SK-N-SH treated with all-trans-retinoic acid at 6 μM for 48 hours (cell line): ENCODE measurements around the gene F3.

Experiments
- ATAC-seq: fragments of 200-7000 bp; cut with Tn5 transposase; 3 replicates; pipeline ENCODE4 v1.9.1; 2020; ENCODE audit warnings: mild to moderate bottlenecking, moderate library complexity
- ARNTL ChIP-seq: fragments of 450-650 bp; formaldehyde crosslinking; IDR thresholded peaks from 2 replicates; pipeline ENCODE4 v1.5.0; 2020; ENCODE audit warnings: low read depth, mild to moderate bottlenecking, moderate library complexity, borderline replicate concordance
- BACH2 ChIP-seq: fragments of 250-450 bp; sonication (Bioruptor Pico); IDR thresholded peaks from 2 replicates; pipeline ENCODE4 v1.9.0; 2021; ENCODE audit warnings: mild to moderate bottlenecking, borderline replicate concordance
- CREB5 ChIP-seq: fragments of 250-450 bp; sonication (Bioruptor Pico); IDR thresholded peaks from 2 replicates; pipeline ENCODE4 v1.5.1; 2020; ENCODE audit warnings: low read depth, mild to moderate bottlenecking, moderate library complexity
- CSDC2 ChIP-seq: fragments of 250-450 bp; sonication (Bioruptor Pico); IDR thresholded peaks from 2 replicates; pipeline ENCODE4 v1.5.0; 2020; ENCODE audit warnings: mild to moderate bottlenecking, moderate library complexity
- CSRNP3 ChIP-seq: fragments of 250-450 bp; sonication (Bioruptor Pico); IDR thresholded peaks from 2 replicates; pipeline ENCODE4 v1.5.1; 2021; ENCODE audit warnings: mild to moderate bottlenecking, moderate library complexity
- ESRRG ChIP-seq: fragments of 250-450 bp; sonication (Bioruptor Pico); IDR thresholded peaks from 2 replicates; pipeline ENCODE4 v1.6.1; 2021; ENCODE audit warnings: mild to moderate bottlenecking
- GLIS3 ChIP-seq: fragments of 250-450 bp; sonication (Bioruptor Pico); IDR thresholded peaks from 2 replicates; pipeline ENCODE4 v1.5.0; 2020; ENCODE audit warnings: mild to moderate bottlenecking, moderate library complexity
- OSR1 ChIP-seq: fragments of 250-450 bp; sonication (Bioruptor Pico); IDR thresholded peaks from 2 replicates; pipeline ENCODE4 v1.8.0; 2022; ENCODE audit warnings: moderate library complexity, mild to moderate bottlenecking, inconsistent platforms
- PATZ1 ChIP-seq: fragments of 250-450 bp; sonication (Bioruptor Pico); IDR thresholded peaks from 2 replicates; pipeline ENCODE4 v1.8.0; 2020; ENCODE audit warnings: mild to moderate bottlenecking, moderate library complexity, borderline replicate concordance
- POU6F1 ChIP-seq: fragments of 250-450 bp; sonication (Bioruptor Pico); IDR thresholded peaks from 2 replicates; pipeline ENCODE4 v1.8.0; 2021; ENCODE audit warnings: low read depth, mild to moderate bottlenecking, moderate library complexity, borderline replicate concordance
- PPARA ChIP-seq: fragments of 250-450 bp; sonication (Bioruptor Pico); IDR thresholded peaks from 2 replicates; pipeline ENCODE4 v1.5.0; 2020; ENCODE audit warnings: mild to moderate bottlenecking, borderline replicate concordance
- RARB ChIP-seq: fragments of 250-450 bp; sonication (Bioruptor Pico); IDR thresholded peaks from 2 replicates; pipeline ENCODE4 v1.8.0; 2021; ENCODE audit warnings: mild to moderate bottlenecking, moderate library complexity
- SNAI2 ChIP-seq: fragments of 250-450 bp; sonication (Bioruptor Pico); IDR thresholded peaks from 2 replicates; pipeline ENCODE4 v1.5.0; 2020; ENCODE audit warnings: mild to moderate bottlenecking, moderate library complexity
- TCF4 ChIP-seq: fragments of 250-450 bp; sonication (Bioruptor Pico); IDR thresholded peaks from 2 replicates; pipeline ENCODE4 v1.8.0; 2021; ENCODE audit warnings: mild to moderate bottlenecking, moderate library complexity, borderline replicate concordance
- TOX ChIP-seq: fragments of 250-450 bp; sonication (Bioruptor Pico); IDR thresholded peaks from 2 replicates; pipeline ENCODE4 v1.8.0; 2021; ENCODE audit warnings: mild to moderate bottlenecking, moderate library complexity, borderline replicate concordance
- TSHZ2 ChIP-seq: fragments of 250-450 bp; sonication (Bioruptor Pico); IDR thresholded peaks from 2 replicates; pipeline ENCODE4 v1.5.0; 2020; ENCODE audit warnings: mild to moderate bottlenecking, moderate library complexity
- ZC3H10 ChIP-seq: fragments of 250-450 bp; sonication (Bioruptor Pico); IDR thresholded peaks from 2 replicates; pipeline ENCODE4 v1.5.1; 2021; ENCODE audit warnings: mild to moderate bottlenecking, moderate library complexity
- ZFP3 ChIP-seq: fragments of 250-450 bp; sonication (Bioruptor Pico); IDR thresholded peaks from 2 replicates; pipeline ENCODE4 v1.5.0; 2020; ENCODE audit warnings: mild to moderate bottlenecking, moderate library complexity
- ZFP30 ChIP-seq: fragments of 450-650 bp; formaldehyde crosslinking; IDR thresholded peaks from 2 replicates; pipeline ENCODE4 v1.5.0; 2022; ENCODE audit warnings: mild to moderate bottlenecking, moderate library complexity
- ZNF8 ChIP-seq: fragments of 450-650 bp; formaldehyde crosslinking; IDR thresholded peaks from 2 replicates; pipeline ENCODE4 v1.5.0; 2020; ENCODE audit warnings: mild to moderate bottlenecking, moderate library complexity

F3 gene

GRCh38 chr1:94544706-94545490 lies 3.3 kb upstream of the F3 start:
- no peak for TF ChIP-seq BACH2 (CRISPR knock-in tag)
- no peak for TF ChIP-seq CSDC2 (CRISPR knock-in tag)
- TF ChIP-seq RARB: no peak
- no peak for TF ChIP-seq TSHZ2 (CRISPR knock-in tag)
- no peak for TF ChIP-seq ZNF8 (CRISPR knock-in tag)
- TF ChIP-seq CSRNP3 (CRISPR knock-in tag): no peak
- no peak for TF ChIP-seq ESRRG (CRISPR knock-in tag)
- no peak for TF ChIP-seq TOX (CRISPR knock-in tag)
- no peak for TF ChIP-seq SNAI2 (CRISPR knock-in tag)
- no peak for TF ChIP-seq ARNTL (CRISPR knock-in tag)
- no peak for TF ChIP-seq POU6F1 (CRISPR knock-in tag)
- no peak for TF ChIP-seq TCF4 (CRISPR knock-in tag)
- no peak for TF ChIP-seq ZC3H10
- TF ChIP-seq PATZ1 (CRISPR knock-in tag): no peak
- no peak for TF ChIP-seq PPARA (CRISPR knock-in tag)
- no peak for TF ChIP-seq ZFP30 (CRISPR knock-in tag)
- no peak for TF ChIP-seq CREB5 (CRISPR knock-in tag)
- no peak for TF ChIP-seq ZFP3 (CRISPR knock-in tag)
- no peak for TF ChIP-seq OSR1
- ATAC-seq: no peak

- ATAC-seq: no peak
- TF ChIP-seq GLIS3 (CRISPR knock-in tag): no peak
- no peak for TF ChIP-seq ZFP3 (CRISPR knock-in tag)
- no peak for TF ChIP-seq RARB
- TF ChIP-seq TSHZ2 (CRISPR knock-in tag): no peak
- no peak for TF ChIP-seq ZFP30 (CRISPR knock-in tag)
- no peak for TF ChIP-seq CREB5 (CRISPR knock-in tag)
- no peak for TF ChIP-seq CSDC2 (CRISPR knock-in tag)
- no peak for TF ChIP-seq CSRNP3 (CRISPR knock-in tag)
- TF ChIP-seq TOX (CRISPR knock-in tag): no peak
- TF ChIP-seq PPARA (CRISPR knock-in tag): no peak
Observed at GRCh38 chr1:94543893-94544635, 2.5 kb upstream of the F3 start.
